HG03103 (cell line): Measurements from ENCODE around the gene CELF4.

ENCODE experiments used
- ATAC-seq: cut with Tn5 transposase; IDR thresholded peaks from one replicate; pipeline ENCODE4 v1.9.1; 2021; ENCODE audit warnings: low read depth; ENCODE audit not compliant: unreplicated experiment

CELF4 gene

GRCh38 chr18:37274309-37275236 lies 291.0 kb downstream of the CELF4 start:
- ATAC-seq, result no peak

- ATAC-seq, result no peak
These were observed 292.8 kb downstream of the CELF4 start for GRCh38 chr18:37272841-37273240.

- ATAC-seq, result no peak
These were observed 293.4 kb downstream of the CELF4 start for GRCh38 chr18:37272226-37272625.

GRCh38 chr18:37270666-37271052 lies 294.9 kb downstream of the CELF4 start:
- no peak for ATAC-seq

- no peak for ATAC-seq
These were observed 295.4 kb downstream of the CELF4 start for GRCh38 chr18:37270038-37270665.

GRCh38 chr18:37266290-37266689 lies 299.3 kb downstream of the CELF4 start:
- ATAC-seq, result no peak

- no peak for ATAC-seq
These were observed 300.2 kb downstream of the CELF4 start for GRCh38 chr18:37265382-37265781.

GRCh38 chr18:37264956-37265355 lies 300.6 kb downstream of the CELF4 start:
- ATAC-seq, result no peak

GRCh38 chr18:37261988-37262387 lies 303.6 kb downstream of the CELF4 start:
- no peak for ATAC-seq

GRCh38 chr18:37261246-37261840 lies 304.3 kb downstream of the CELF4 start:
- no peak for ATAC-seq

GRCh38 chr18:37260367-37261093 lies 305.1 kb downstream of the CELF4 start:
- ATAC-seq, result no peak

GRCh38 chr18:37259711-37260110 lies 305.9 kb downstream of the CELF4 start:
- no peak for ATAC-seq

GRCh38 chr18:37258819-37259218 lies 306.8 kb downstream of the CELF4 start:
- ATAC-seq, result no peak

GRCh38 chr18:37258131-37258530 lies 307.5 kb downstream of the CELF4 start:
- no peak for ATAC-seq

GRCh38 chr18:37254973-37255372 lies 310.6 kb downstream of the CELF4 start:
- ATAC-seq, result no peak

GRCh38 chr18:37254236-37254754 lies 311.3 kb downstream of the CELF4 start:
- peak; percentile 33 for ATAC-seq

GRCh38 chr18:37253394-37254235 lies 312.0 kb downstream of the CELF4 start:
- peak; percentile 41 for ATAC-seq

GRCh38 chr18:37252854-37253393 lies 312.7 kb downstream of the CELF4 start:
- no peak for ATAC-seq

- ATAC-seq, result no peak
These were observed 313.3 kb downstream of the CELF4 start for GRCh38 chr18:37252342-37252741.
